Measurements from ENCODE around the gene RGL1. TPM values are rescaled to one million over a fixed set of nuclear protein-coding genes. Genes with fewer than 3 reads are reported as not detected.
A peak's percentile ranks its signal among the peaks of the same experiment; 100 is the strongest.

The RGL1 gene
- total RNA-seq, 1 donor from 2014 or later, result 15.0 TPM

DNA sequence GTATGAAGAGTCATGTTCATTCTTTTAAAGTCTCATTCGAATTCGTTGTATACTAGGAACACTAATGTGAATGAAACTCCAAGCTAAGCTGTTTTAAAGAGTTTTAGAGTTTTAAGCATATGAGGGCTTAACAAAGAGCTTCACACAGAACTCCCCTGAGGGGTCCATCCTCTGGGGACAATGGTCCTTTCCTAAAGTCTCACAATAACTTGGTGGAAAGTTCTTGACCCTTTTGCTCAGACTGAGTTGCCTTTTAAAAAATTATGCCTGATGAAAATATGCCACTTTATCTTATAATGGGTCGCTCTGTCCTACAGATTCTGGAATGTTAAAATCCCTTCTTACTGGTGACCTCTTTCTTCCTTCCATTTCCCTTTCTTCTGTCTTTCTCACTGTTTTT lies 64.3 kb downstream of the RGL1 start:
- DNase-seq (ENCODE audit: low spot score), result peak; percentile 18
- H3K4me3 Mint-ChIP-seq, result no peak overlapping the region
- H3K27me3 Mint-ChIP-seq (ENCODE audit: insufficient read depth, low read depth), result no peaks in the 10 kb centered on the region
- peaks cover 27% of the 10 kb centered on the region for H3K4me1 ChIP-seq
- H3K4me1 Mint-ChIP-seq, result peaks cover 33% of the 10 kb centered on the region
- no peaks in the 10 kb centered on the region for H3K9me3 ChIP-seq (ENCODE audit: low read depth)
- H3K4me3 ChIP-seq, result no peak overlapping the region
- peak overlapping the region; percentile 35 for H3K27ac Mint-ChIP-seq
- H3K36me3 ChIP-seq, result no peaks in the 10 kb centered on the region
- H3K36me3 Mint-ChIP-seq, result peaks cover 21% of the 10 kb centered on the region
- H3K9me3 Mint-ChIP-seq, result peaks cover 3% of the 10 kb centered on the region
- H3F3A ChIP-seq (ENCODE audit: low read depth), result no peaks in the 10 kb centered on the region
- no peak overlapping the region for H3K27ac ChIP-seq
- TF ChIP-seq, protein P1, sequence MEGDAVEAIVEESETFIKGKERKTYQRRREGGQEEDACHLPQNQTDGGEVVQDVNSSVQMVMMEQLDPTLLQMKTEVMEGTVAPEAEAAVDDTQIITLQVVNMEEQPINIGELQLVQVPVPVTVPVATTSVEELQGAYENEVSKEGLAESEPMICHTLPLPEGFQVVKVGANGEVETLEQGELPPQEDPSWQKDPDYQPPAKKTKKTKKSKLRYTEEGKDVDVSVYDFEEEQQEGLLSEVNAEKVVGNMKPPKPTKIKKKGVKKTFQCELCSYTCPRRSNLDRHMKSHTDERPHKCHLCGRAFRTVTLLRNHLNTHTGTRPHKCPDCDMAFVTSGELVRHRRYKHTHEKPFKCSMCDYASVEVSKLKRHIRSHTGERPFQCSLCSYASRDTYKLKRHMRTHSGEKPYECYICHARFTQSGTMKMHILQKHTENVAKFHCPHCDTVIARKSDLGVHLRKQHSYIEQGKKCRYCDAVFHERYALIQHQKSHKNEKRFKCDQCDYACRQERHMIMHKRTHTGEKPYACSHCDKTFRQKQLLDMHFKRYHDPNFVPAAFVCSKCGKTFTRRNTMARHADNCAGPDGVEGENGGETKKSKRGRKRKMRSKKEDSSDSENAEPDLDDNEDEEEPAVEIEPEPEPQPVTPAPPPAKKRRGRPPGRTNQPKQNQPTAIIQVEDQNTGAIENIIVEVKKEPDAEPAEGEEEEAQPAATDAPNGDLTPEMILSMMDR (IDR thresholded peaks at IDR 0.05), result no peak
- TF ChIP-seq EZH2phosphoT487 (IDR thresholded peaks at IDR 0.05) (no peak), EZH2 (IDR thresholded peaks at IDR 0.05) (no peak)
- no peaks in the 10 kb centered on the region for H4K20me1 ChIP-seq (ENCODE audit: low read depth)
- H3K4me2 ChIP-seq, result no peak overlapping the region
- no peak overlapping the region for H3K9ac ChIP-seq
- no peak overlapping the region for H2AFZ ChIP-seq (replicated peaks)
- H3K79me2 ChIP-seq (ENCODE audit: low read depth), result no peaks in the 10 kb centered on the region
- H3K27me3 ChIP-seq, result no peaks in the 10 kb centered on the region

DNA sequence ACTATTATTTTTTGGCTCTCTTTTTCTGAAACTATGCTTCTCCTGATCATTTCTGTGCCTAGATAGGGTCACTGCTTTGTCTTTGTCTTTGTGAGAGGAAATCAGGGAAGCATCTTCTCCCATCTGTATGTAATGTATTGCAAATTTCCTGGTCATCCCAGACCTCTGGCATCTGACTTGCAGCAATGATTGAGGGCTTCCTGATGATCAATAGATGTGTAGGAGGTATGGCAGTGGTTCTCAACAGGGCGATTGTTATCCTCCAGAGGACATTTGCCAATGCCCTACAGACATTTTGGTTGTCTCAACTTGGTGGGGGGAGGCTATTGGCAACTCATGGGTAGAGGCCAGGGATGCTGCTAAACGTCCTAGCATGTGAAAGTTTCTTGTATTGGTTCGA lies 64.7 kb downstream of the RGL1 start:
- no peaks in the 10 kb centered on the region for H3K79me2 ChIP-seq (ENCODE audit: low read depth)
- no peaks in the 10 kb centered on the region for H3K36me3 ChIP-seq
- no peak overlapping the region for H3K27ac ChIP-seq
- H3K27me3 ChIP-seq, result no peaks in the 10 kb centered on the region
- peaks cover 33% of the 10 kb centered on the region for H3K4me1 Mint-ChIP-seq
- H3K4me2 ChIP-seq, result no peak overlapping the region
- H3K27ac Mint-ChIP-seq, result peak overlapping the region; percentile 35
- H3K36me3 Mint-ChIP-seq, result peaks cover 22% of the 10 kb centered on the region
- no peak overlapping the region for H3K9ac ChIP-seq
- peaks cover 3% of the 10 kb centered on the region for H3K9me3 Mint-ChIP-seq
- no peak for DNase-seq (ENCODE audit: low spot score)
- H3F3A ChIP-seq (ENCODE audit: low read depth), result no peaks in the 10 kb centered on the region
- no peaks in the 10 kb centered on the region for H3K9me3 ChIP-seq (ENCODE audit: low read depth)
- H3K4me3 Mint-ChIP-seq, result peak overlapping the region; percentile 21
- TF ChIP-seq EZH2phosphoT487 (IDR thresholded peaks at IDR 0.05), result no peak
- TF ChIP-seq, protein P1 (IDR thresholded peaks at IDR 0.05), result no peak
- no peaks in the 10 kb centered on the region for H3K27me3 Mint-ChIP-seq (ENCODE audit: insufficient read depth, low read depth)
- no peaks in the 10 kb centered on the region for H4K20me1 ChIP-seq (ENCODE audit: low read depth)
- peaks cover 27% of the 10 kb centered on the region for H3K4me1 ChIP-seq
- no peak overlapping the region for H3K4me3 ChIP-seq
- no peak overlapping the region for H2AFZ ChIP-seq (replicated peaks)

DNA sequence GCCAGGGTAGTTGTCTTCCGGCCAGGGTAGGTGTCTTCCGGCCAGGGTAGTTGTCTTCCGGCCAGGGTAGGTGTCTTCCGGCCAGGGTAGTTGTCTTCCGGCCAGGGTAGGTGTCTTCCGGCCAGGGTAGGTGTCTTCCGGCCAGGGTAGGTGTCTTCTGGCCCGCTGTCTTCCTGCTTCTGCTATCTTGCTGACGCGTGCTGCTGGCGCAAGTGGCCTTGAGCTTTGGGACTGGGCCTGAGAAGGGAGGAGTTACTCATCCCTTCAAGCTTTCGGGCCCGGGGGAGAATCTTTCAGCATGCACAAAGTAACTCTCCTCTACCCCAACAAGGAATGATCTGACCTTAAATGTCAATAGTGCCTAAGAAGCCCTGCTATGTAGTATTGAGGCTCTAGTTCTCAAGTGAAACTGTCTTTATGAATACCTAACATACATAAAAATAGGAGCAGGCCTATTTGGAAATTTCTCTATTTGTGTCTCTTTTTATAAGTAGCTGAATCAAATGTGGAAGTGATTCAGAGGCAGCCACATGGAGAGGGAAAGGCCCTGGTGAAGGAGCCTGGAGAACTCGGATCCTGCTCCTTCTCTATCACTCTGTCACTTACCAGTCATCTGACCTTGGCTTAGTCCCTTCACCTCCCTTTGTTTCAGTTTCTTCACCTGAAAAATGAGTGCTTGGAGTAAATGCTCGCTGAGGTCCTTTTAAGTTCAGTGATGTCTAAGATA lies 65.6 kb downstream of the RGL1 start:
- Histone ChIP-seq H3F3A (ENCODE audit: low read depth) (no peaks in the 10 kb centered on the region), H3K27me3 (no peaks in the 10 kb centered on the region), H4K20me1 (ENCODE audit: low read depth) (no peaks in the 10 kb centered on the region), H3K36me3 (no peaks in the 10 kb centered on the region), H3K9ac (no peak overlapping the region), H3K4me1 (peaks cover 27% of the 10 kb centered on the region), H2AFZ (replicated peaks) (no peak overlapping the region), H3K9me3 (ENCODE audit: low read depth) (no peaks in the 10 kb centered on the region), H3K79me2 (ENCODE audit: low read depth) (no peaks in the 10 kb centered on the region), H3K4me3 (no peak overlapping the region), H3K27ac (no peak overlapping the region), H3K4me2 (no peak overlapping the region)
- TF ChIP-seq EZH2phosphoT487 (IDR thresholded peaks at IDR 0.05) (no peak), EZH2 (IDR thresholded peaks at IDR 0.05) (no peak)
- TF ChIP-seq, protein P1 (IDR thresholded peaks at IDR 0.05), result no peak
- Mint-ChIP-seq H3K27me3 (ENCODE audit: insufficient read depth, low read depth) (no peaks in the 10 kb centered on the region), H3K4me3 (no peak overlapping the region), H3K9me3 (peaks cover 3% of the 10 kb centered on the region), H3K36me3 (peaks cover 25% of the 10 kb centered on the region), H3K4me1 (peaks cover 37% of the 10 kb centered on the region), H3K27ac (no peak overlapping the region)
- DNase-seq (ENCODE audit: low spot score), result no peak
